Tibial nerve (tissue), 3 donors: ENCODE measurements around the gene ACTG2.

Experiments
- CTCF ChIP-seq, 5 experiments: fragments of 200-600 bp in 3 of 5; fragments of 450-650 bp in 2 of 5; sonication (generic) in 3 of 5; IDR thresholded peaks; one replicate each; pipeline ENCODE4 v1.5.1; 2016 to 2019; ENCODE audit warnings: antibody characterized with exemption in 5 of 5, mild to moderate bottlenecking in 3 of 5, moderate library complexity in 2 of 5
- POLR2A ChIP-seq, 2 donors: fragments of 450-650 bp; IDR thresholded peaks; one replicate each; pipeline ENCODE4 v1.6.1; 2017; ENCODE audit warnings: antibody characterized with exemption in 2 of 2, mild to moderate bottlenecking in 2 of 2, moderate library complexity in 2 of 2

GRCh38 chr2:73886357-73886756 is 6.5 kb upstream of the ACTG2 start:
- no peak for TF ChIP-seq CTCF (IDR thresholded peaks at IDR 0.05)
- TF ChIP-seq POLR2A (IDR thresholded peaks at IDR 0.05): no peak
